A673 (cell line): ENCODE results near the gene SSTR5.

Source experiments
- EZH2 ChIP-seq: fragments of 200-600 bp; sonication (generic); IDR thresholded peaks from 2 replicates; pipeline ENCODE4 v1.6.1; 2017; ENCODE audit warnings: borderline replicate concordance, low read depth, mild to moderate bottlenecking, mixed read lengths, antibody characterized with exemption, low read length; ENCODE audit not compliant: poor library complexity, severe bottlenecking
- TF ChIP-seq, protein P1 (sequence below): fragments of 300-800, 200-600 bp; sonication (generic); conservative IDR thresholded peaks from 2 replicates; pipeline ENCODE4 v1.5.1; 2017; ENCODE audit warnings: low read depth, mild to moderate bottlenecking, antibody characterized with exemption, low read length, moderate library complexity, mixed read lengths

GRCh38 chr16:1094601-1095449, 22.3 kb downstream of the SSTR5 start:
- TF ChIP-seq, protein P1, sequence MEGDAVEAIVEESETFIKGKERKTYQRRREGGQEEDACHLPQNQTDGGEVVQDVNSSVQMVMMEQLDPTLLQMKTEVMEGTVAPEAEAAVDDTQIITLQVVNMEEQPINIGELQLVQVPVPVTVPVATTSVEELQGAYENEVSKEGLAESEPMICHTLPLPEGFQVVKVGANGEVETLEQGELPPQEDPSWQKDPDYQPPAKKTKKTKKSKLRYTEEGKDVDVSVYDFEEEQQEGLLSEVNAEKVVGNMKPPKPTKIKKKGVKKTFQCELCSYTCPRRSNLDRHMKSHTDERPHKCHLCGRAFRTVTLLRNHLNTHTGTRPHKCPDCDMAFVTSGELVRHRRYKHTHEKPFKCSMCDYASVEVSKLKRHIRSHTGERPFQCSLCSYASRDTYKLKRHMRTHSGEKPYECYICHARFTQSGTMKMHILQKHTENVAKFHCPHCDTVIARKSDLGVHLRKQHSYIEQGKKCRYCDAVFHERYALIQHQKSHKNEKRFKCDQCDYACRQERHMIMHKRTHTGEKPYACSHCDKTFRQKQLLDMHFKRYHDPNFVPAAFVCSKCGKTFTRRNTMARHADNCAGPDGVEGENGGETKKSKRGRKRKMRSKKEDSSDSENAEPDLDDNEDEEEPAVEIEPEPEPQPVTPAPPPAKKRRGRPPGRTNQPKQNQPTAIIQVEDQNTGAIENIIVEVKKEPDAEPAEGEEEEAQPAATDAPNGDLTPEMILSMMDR = no peak
- TF ChIP-seq EZH2 = no peak
